PC-3 (cell line): ENCODE measurements around the gene HRH3. TPM values are rescaled to one million over a fixed set of nuclear protein-coding genes. Genes with fewer than 3 reads are reported as not detected.

Experiments
- ATAC-seq: fragments of 200-7000 bp; cut with Tn5 transposase; 2 replicates; pipeline ENCODE4 v1.9.1; 2020; ENCODE audit warnings: mild to moderate bottlenecking, moderate library complexity
- BruUV-seq: library from RNA; stranded (reverse); fragments of 400-500 nt; replicated peaks from 2 replicates; lab custom pipeline; 2021; lab: Mats Ljungman, UMichigan
- CTCF ChIA-PET: fragments of 300-600 bp; sonication (Branson Sonifier 250); formaldehyde crosslinking; loops from one replicate; lab custom pipeline; 2022; ENCODE audit warnings: antibody characterized with exemption; lab: Charles Lee
- POLR2A ChIA-PET: fragments of 300-600 bp; sonication (Branson Sonifier 250); formaldehyde crosslinking; loops from one replicate; lab custom pipeline; 2022; ENCODE audit warnings: antibody characterized with exemption; ENCODE audit not compliant: unreplicated experiment; lab: Charles Lee
- DNase-seq: peaks from one replicate; pipeline ENCODE4 v3.0.0-alpha.2; 2015
- H2AFZ ChIP-seq: fragments of 300-600 bp; sonication (generic); 2 replicates; pipeline ENCODE4 v1.6.0; 2016; ENCODE audit warnings: antibody characterized with exemption, low read length
- H3F3A ChIP-seq: fragments of 300-600 bp; sonication (generic); one replicate; pipeline ENCODE4 v1.6.0; 2017; ENCODE audit warnings: antibody characterized with exemption, low read length, control low read depth, mild to moderate bottlenecking; ENCODE audit not compliant: unreplicated experiment
- H3K27ac ChIP-seq: fragments of 300-600 bp; sonication (generic); 2 replicates; pipeline ENCODE4 v1.5.1; 2016; ENCODE audit warnings: mild to moderate bottlenecking, low read length
- H3K27me3 ChIP-seq: fragments of 300-600 bp; sonication (generic); 2 replicates; pipeline ENCODE4 v1.6.1; 2016; ENCODE audit warnings: low read length, mixed read lengths
- H3K36me3 ChIP-seq: fragments of 300-600 bp; sonication (generic); 2 replicates; pipeline ENCODE4 v1.6.1; 2016; ENCODE audit warnings: low read depth, mixed run types, low read length, mixed read lengths
- H3K4me1 ChIP-seq: fragments of 300-600 bp; sonication (generic); 2 replicates; pipeline ENCODE4 v1.5.1; 2016; ENCODE audit warnings: low read length; ENCODE audit not compliant: insufficient read depth
- H3K4me2 ChIP-seq: fragments of 300-600 bp; sonication (generic); 2 replicates; pipeline ENCODE4 v1.6.0; 2016; ENCODE audit warnings: low read length
- H3K4me3 ChIP-seq: fragments of 300-600 bp; sonication (generic); 2 replicates; pipeline ENCODE4 v1.5.1; 2016; ENCODE audit warnings: mild to moderate bottlenecking, low read length, mixed read lengths
- H3K79me2 ChIP-seq: fragments of 300-600 bp; sonication (generic); 2 replicates; pipeline ENCODE4 v1.6.1; 2017; ENCODE audit warnings: low read length, mixed read lengths
- H3K9ac ChIP-seq: fragments of 300-600 bp; sonication (generic); 2 replicates; pipeline ENCODE4 v1.6.0; 2016; ENCODE audit warnings: mild to moderate bottlenecking, low read length
- H3K9me2 ChIP-seq: fragments of 300-600 bp; sonication (generic); replicated peaks from 2 replicates; pipeline ENCODE4 v1.6.1; 2016; ENCODE audit warnings: mixed run types, low read length, mixed read lengths
- H3K9me3 ChIP-seq: fragments of 300-600 bp; sonication (generic); 2 replicates; pipeline ENCODE4 v1.6.1; 2016; ENCODE audit warnings: low read length, mixed read lengths
- H4K20me1 ChIP-seq: fragments of 300-600 bp; sonication (generic); 2 replicates; pipeline ENCODE4 v1.6.1; 2016; ENCODE audit warnings: low read length, mixed read lengths
- CTCF ChIP-seq: fragments of 300-600 bp; sonication (generic); conservative IDR thresholded peaks from 2 replicates; pipeline ENCODE4 v1.5.1; 2017; ENCODE audit warnings: antibody characterized with exemption, low read depth, mild to moderate bottlenecking, low read length
- EZH2 ChIP-seq: fragments of 300-600 bp; sonication (generic); IDR thresholded peaks from one replicate; pipeline ENCODE4 v1.6.1; 2017; ENCODE audit warnings: antibody characterized with exemption, mild to moderate bottlenecking, low read length; ENCODE audit not compliant: unreplicated experiment
- EZH2phosphoT487 ChIP-seq: fragments of 300-600 bp; sonication (generic); IDR thresholded peaks from 2 replicates; pipeline ENCODE4 v1.6.1; 2018; ENCODE audit warnings: mild to moderate bottlenecking, antibody characterized with exemption, low read length, borderline replicate concordance
- intact Hi-C: fragments of 100-400 bp; cut with micrococcal nuclease; formaldehyde crosslinking; loops from 2 replicates; pipeline ENCODE4 v1.9.0; 2023
- total RNA-seq: library from RNA; depleted of rRNA; stranded (reverse); fragments of >200 nt; gene quantifications from 2 replicates; pipeline ENCODE4 v1.2.3, GENCODE V29; 2014

HRH3 gene
- total RNA-seq, 1 experiment from 2014 or later: not detected

DNA sequence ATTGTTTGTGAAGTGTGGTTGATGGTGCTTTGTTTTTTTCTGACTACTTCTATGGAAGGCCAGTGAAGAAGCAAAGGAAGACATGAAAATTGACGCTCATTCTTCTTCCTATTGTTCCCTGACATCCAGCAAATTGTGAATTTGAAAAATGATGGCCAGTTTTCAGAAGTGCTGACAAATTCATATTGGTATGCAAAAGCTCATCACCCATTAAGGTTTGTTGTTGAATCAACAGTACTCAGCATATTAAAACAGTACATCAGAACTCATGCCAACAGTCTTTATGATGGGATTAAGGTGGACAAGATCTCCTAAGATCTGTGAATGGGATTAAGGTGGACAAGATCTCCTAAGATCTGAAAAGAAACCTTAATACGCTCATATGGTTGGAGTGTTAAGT, 38.3 kb downstream of the HRH3 start:
- Histone ChIP-seq H3F3A (peaks cover 7% of the 10 kb centered on the region), H2AFZ (no peak overlapping the region), H3K4me3 (peak overlapping the region; percentile 98), H3K4me2 (peak overlapping the region; percentile 100), H3K4me1 (peaks cover 11% of the 10 kb centered on the region), H3K9me3 (no peaks in the 10 kb centered on the region), H3K9me2 (no peaks in the 10 kb centered on the region), H3K27ac (no peak overlapping the region), H3K36me3 (peaks cover 4% of the 10 kb centered on the region; the same call in 1 of the 2 replicates), H3K9ac (peak overlapping the region; percentile 99), H3K79me2 (peaks cover 49% of the 10 kb centered on the region), H3K27me3 (no peaks in the 10 kb centered on the region), H4K20me1 (no peaks in the 10 kb centered on the region)
- BruUV-seq: no TSS peak
- ATAC-seq: no peak
- ChIA-PET POLR2A (interaction anchor here (0.6 to 0.7 kb wide), 2 partner anchors 84 to 1198 kb away, joined by 3 read pairs; no protein-coding TSS in a partner anchor), CTCF (no interaction called here)
- no peak for TF ChIP-seq EZH2phosphoT487
- TF ChIP-seq EZH2: no peak
- TF ChIP-seq CTCF: no peak
- intact Hi-C loops: loop anchor here (2.0 kb wide), 1 partner anchor 57 kb away; the partner anchor contains the start of gene OSBPL2
- no peak for DNase-seq

GRCh38 chr20:62179162-62179504, 40.9 kb downstream of the HRH3 start:
- H3K4me2 ChIP-seq: no peak overlapping the region
- peaks cover 11% of the 10 kb centered on the region for H3K4me1 ChIP-seq
- CTCF ChIA-PET: no interaction called here
- H3K27ac ChIP-seq: no peak overlapping the region
- no peaks in the 10 kb centered on the region for H3K9me3 ChIP-seq
- no peak overlapping the region for H3K4me3 ChIP-seq
- BruUV-seq: no TSS peak
- POLR2A ChIA-PET: no interaction called here
- peaks cover 7% of the 10 kb centered on the region for H3F3A ChIP-seq
- no peak overlapping the region for H2AFZ ChIP-seq
- no peak for DNase-seq
- no peaks in the 10 kb centered on the region for H3K27me3 ChIP-seq
- H3K9ac ChIP-seq: no peak overlapping the region
- peaks cover 4% of the 10 kb centered on the region; the same call in 1 of the 2 replicates for H3K36me3 ChIP-seq
- intact Hi-C loops: no loop called here
- no peak for ATAC-seq
- H4K20me1 ChIP-seq: no peaks in the 10 kb centered on the region
- TF ChIP-seq CTCF (no peak), EZH2phosphoT487 (no peak), EZH2 (no peak)
- H3K79me2 ChIP-seq: peaks cover 24% of the 10 kb centered on the region
- no peaks in the 10 kb centered on the region for H3K9me2 ChIP-seq

DNA sequence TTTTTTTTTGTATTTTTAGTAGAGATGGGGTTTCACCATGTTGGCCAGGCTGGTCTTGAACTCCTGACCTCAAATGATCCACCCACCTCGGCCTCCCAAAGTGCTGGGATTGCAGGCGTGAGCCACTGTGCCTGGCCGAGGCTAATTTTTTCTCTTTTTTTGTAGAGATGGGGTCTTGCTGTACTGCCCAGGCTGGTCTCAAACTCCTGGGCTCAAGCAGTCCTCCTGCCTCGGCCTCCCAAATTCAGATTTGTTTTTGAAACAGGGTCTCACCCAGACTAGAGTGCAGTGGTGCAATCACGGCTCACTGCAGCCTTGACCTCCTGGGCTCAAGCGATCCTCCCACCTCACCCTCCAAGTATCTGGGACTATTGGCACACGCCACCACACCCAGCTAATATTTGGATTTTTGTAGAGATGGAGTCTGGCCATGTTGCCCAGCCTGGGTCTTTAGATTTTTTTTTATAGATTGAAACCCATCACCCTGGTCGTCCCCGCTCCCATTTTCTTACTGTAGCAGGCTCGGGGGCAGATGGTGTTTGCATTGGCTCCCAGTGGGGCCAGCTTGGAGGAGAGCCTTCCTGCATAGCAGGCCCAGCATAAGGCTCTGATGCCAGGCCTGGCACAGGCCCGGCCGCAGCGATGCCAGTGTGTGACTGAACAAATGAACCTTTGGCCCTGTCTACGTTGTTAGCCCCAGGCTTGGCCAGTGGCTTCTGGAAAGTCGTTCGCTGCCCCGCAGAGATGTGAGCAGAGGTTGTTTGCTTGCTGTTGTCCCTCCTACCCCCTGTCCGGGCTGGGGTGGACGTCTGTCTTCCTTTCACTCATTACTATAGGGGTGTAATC, 41.5 kb downstream of the HRH3 start:
- H3F3A ChIP-seq: peaks cover 7% of the 10 kb centered on the region
- no TSS peak for BruUV-seq
- H3K4me1 ChIP-seq: peaks cover 8% of the 10 kb centered on the region
- DNase-seq (no peak), ATAC-seq (no peak)
- no peaks in the 10 kb centered on the region for H4K20me1 ChIP-seq
- no peak overlapping the region for H3K27ac ChIP-seq
- no peak overlapping the region for H2AFZ ChIP-seq
- no peak overlapping the region for H3K4me3 ChIP-seq
- no peaks in the 10 kb centered on the region for H3K27me3 ChIP-seq
- peaks cover 18% of the 10 kb centered on the region for H3K79me2 ChIP-seq
- no peaks in the 10 kb centered on the region for H3K9me3 ChIP-seq
- H3K9ac ChIP-seq: no peak overlapping the region
- H3K36me3 ChIP-seq: peaks cover 4% of the 10 kb centered on the region; the same call in 1 of the 2 replicates
- no peak for TF ChIP-seq EZH2
- TF ChIP-seq CTCF: no peak
- TF ChIP-seq EZH2phosphoT487: no peak
- intact Hi-C loops: no loop called here
- H3K9me2 ChIP-seq: no peaks in the 10 kb centered on the region
- H3K4me2 ChIP-seq: no peak overlapping the region
- ChIA-PET CTCF (no interaction called here), POLR2A (no interaction called here)
